GM18499 (cell line): ENCODE results near the gene PLEKHA6.

Experiments used
- ATAC-seq: cut with Tn5 transposase; IDR thresholded peaks from one replicate; pipeline ENCODE4 v1.9.1; 2021; ENCODE audit warnings: moderate number of reproducible peaks; ENCODE audit not compliant: insufficient read depth, unreplicated experiment

PLEKHA6 gene

DNA sequence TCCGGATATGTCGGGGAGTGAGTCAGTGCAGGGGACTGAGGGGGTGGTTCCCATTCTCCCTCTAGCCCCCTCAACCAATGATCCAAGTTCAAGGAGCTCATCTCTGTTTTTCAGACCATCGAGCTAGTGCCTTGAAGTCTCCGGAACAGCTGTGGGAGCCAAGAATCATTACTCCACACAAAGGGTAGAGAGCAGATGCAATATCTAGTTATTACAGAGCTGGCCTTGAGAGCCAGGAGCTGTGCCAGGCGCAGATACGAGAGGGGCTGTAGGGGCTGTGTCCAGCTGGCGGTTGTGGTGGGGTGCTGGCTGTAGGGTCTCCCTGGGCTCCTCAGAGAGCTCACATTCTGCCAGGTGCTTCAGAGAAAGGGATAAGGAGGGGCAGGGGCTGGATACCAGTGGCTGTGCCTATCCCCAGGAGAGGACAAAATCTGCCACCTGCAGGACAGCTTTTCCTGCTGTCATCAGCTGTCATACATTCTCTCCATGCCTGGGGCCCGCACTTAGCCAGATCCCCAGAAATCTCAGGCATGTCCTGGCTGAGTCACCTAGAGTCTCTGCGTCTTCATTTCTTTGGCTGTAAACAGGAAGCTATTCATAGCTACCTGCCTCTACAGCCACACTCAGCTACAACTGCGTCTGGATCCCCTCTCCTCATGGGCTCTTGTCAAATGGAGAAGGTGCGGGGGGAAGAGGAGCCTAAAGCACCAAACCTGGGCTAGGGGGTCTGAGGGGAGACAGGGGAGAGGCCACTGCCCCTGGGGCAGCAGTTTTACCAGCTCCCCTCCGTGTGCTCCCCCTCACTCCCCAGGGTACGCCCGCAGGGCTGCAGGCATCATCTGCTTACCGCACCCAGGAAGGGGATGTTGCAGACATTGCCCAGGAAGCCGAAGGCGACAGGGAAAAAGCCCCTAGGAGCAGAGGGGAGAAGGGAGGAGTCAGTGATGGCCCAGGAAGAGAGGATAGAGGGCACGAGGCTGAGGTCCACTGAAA, 161.1 kb downstream of the PLEKHA6 start:
- no peak for ATAC-seq

DNA sequence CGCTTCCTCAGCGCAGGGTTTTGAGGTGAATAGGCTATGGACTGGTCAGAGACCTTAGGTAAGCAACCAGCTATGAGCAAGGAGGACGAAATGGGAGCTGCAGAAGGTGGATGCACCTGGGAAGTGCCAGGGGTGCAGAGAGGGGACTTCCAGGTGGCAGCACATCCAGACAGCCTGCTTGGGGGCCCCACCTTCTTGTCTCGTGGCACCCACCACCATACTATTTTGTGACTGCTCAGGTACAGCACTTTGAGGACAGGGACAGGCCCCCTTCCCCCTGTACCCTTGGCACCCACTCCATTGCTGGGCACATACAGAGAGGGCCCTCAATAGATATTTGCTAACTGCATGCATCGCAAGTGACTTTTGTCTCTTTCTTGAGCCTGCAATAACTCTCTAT, 162.7 kb downstream of the PLEKHA6 start:
- ATAC-seq, result no peak

DNA sequence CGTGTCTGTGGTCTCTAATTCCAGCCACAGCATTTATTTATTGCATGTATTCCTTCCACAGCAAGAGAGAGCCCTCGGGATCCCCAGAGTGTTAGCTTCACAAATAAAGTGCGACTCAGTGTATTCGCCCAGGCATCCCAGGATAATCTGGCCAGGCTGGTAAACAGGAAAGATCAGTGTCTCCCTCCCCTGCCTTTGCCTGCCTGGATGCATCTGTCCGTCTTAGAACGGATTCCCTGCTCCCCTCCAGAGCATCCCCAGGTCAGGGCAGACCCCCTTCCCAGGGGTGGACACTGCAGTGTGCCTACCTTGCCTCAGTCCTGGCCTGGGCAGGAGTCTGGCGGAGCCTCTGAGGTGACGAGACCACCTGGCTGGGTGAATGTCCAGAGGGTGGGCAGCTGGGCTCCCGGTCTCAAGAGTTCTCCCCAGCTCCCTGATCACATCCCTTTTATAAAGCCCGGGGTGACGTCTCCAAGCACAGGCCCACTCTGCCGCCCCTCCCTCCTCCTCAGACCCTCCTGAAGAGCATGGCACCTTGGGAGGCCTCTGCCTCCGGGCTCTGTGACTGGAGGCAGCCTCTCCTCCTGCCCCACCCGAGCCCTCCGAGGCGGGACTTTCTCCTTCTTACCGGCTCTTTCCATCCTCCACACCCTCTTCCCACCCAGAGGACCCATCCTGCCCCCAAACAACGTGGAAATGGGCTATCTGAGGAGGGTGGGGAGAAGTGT, 163.5 kb downstream of the PLEKHA6 start, which contains the start of gene KISS1:
Gene KISS1, minus strand, starts transcription at position 424 of the 728 bp plus-strand sequence. CDS start 3,615 bp downstream, outside the sequence.
- no peak for ATAC-seq

DNA sequence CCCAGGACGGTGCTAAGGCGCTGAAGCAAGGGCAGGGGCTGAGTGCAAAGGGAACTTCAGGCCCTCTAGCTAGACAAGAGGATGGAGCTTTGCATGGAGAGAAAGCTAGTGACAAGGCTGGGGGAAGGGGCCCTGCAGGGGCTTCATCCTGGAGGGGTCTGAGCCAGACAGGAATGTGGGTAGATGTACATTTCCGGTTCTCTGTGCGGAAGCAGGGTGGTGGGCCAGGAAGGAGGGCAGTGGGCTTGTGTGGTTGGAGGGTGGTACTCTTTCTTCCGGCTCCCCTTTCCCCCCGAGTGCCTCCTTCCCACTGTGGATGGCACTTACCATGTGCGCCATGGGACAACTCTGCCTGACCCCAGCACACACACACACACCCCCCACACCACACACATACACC, 165.0 kb downstream of the PLEKHA6 start:
- no peak for ATAC-seq

DNA sequence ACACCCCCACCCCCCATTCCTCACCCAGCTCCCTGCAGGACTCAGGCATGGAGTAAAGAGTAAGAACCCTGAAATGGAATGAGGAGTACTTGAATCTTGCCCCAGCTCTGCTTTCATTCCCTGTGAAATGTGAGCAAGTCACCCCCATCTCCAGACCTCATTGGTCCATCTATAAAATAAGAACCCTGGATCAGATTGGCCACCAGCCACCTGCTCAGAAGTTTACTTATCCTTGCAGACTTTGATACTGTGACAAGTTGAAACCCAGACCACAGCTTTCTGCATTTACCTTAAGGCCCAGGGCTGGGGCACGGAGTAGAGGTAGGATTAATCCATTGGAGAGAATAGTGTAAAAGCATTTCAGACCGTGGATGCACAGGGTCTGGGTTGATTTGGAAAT, 165.6 kb downstream of the PLEKHA6 start:
- ATAC-seq, result no peak

DNA sequence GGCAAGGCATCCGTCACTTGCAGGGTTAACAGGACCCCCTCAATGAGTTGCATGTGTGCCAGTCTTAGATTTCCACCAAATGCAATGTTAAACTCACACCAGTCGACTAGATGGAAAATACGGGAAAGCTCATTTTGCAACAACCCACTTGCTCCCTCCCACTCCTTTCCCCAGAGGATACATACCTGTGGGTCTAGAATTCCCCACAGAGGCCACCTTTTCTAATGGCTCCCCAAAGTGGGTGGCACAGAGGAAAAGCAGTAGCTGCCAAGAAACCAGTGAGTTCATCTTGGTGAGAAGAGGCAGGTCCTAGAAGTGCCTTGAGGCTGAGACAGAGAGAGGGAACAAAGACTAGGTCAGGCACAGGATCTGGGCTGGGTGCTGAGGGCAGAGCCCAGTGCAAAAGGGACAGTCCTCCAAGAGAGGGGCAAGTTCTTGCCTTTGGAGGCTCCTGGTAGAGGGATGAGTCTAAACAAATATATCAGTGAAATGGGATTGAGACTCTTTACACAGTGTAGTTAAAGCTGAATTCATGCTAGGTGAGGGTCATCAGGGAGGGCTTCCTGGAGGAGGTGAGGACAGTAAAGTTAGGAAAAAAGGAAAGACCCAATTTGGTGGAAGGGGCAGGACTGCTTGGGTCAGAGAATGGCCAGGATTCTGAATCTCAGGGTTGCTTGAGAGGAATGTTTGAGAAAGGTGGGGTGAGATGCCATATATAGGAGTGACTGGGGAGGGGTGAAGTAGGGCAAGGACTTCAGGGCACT, 167.0 kb downstream of the PLEKHA6 start:
- no peak for ATAC-seq

DNA sequence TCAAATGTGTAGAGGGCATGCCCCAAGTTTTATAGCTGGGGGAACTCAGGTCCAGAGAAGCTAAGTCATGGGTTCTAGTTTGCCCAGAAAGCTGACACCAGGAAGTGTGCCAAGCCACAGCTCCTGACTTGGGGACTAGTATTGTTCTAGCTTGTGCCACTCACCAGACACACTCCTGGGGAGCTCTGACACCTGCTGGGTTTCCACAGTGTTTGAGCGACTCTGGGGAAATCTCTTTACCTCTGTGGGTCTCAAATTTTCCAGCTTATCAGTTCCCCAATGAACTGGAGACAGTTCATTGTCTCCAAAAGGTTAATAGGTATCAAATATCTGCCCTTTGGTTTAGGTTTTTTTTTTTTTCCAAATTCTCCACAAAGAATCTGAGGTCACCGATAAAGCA, 167.7 kb downstream of the PLEKHA6 start:
- no peak for ATAC-seq

DNA sequence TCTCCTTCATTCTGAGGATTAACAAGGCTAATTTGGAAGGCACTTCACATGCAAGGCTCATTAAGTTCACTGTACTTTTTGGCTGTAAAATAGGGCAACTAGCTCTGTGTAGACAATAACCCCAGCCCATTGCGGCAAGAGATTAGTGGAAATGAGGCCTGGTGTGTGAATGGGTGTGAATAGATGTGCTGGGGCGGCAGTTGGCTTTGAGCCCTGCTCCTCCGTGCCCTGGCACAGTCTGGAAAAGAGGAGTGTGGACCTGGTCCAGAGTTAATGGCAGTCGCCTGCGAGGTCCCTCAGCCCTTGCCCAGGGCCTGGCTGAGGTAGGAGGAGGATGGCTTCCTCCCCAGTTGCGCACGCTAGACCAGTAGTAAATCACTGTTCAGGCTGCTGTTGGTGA, 168.3 kb downstream of the PLEKHA6 start:
- ATAC-seq, result no peak

DNA sequence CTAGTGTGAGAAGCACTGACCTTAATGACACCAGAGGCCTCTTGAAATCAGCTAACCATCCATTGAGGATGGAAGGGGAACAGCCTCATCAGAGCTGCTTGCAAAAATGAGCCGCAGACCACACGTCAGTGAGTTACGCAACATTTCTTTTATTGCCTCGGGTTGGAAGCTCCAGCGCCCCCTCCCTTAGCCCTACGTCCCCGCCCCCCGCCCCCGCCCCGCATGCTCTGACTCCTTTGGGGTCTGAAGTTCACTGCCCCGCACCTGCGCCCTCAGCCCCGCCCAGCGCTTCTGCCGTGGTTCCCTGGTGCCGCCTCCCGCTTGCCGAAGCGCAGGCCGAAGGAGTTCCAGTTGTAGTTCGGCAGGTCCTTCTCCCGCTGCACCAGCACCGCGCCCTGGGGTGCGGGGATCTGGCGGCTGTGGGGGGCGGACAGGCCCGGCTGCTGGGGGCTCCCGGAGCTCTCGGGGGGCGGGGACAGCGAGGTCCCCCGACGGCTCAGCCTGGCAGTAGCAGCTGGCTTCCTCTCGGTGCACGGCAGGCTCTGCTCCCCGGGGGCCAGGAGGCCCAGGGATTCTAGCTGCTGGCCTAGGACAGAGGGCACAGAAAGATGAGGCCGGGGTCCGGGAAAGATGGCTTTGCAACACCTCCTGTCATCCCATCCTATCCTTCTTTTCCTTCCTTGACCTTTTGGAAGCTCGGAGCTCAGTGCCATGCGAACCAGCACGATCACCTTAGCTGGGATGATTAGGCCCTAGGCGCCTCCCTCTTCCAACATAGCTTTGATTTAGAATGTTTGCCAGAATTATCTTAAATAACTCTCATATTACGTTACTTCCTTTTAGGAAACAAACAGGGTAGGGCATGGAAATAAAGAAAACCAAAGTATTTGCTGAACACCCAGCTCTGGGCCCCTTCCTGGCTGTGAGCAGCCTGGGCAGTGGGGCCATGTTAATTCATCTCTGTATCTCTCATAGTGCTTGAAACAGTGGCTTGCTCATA, 169.2 kb downstream of the PLEKHA6 start:
- ATAC-seq, result no peak

DNA sequence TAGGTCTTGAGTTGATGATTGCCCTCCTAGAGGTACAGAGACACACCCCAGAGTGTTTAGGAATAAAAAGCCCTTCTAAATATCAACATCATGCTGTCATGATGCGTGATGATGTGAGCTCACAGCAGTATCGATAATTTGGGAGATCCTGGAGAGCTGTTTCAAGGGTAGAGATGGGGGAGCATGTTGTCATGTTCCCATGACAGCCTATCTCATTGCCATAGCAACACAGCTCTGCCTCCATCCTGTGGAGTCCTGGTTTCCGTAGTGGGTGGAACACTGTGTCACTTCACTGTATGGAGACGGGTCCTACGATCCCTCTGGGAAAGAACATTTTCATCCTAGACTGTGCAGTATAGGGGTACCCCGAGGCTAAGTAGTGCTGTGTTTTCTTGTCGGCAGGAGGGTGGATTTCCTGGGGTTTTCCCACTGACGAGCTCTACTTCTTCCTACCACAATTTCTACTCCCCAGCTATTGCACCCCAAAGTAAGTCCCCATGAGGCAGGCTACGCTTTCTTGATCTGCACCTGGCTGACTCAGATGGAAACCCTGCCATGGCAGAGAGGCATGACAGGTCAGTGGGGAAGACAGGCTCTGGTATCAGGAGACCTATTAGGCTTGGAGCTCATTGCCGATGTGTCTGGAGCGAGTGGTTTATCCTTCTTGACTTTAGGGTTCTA, 170.6 kb downstream of the PLEKHA6 start:
- no peak for ATAC-seq

DNA sequence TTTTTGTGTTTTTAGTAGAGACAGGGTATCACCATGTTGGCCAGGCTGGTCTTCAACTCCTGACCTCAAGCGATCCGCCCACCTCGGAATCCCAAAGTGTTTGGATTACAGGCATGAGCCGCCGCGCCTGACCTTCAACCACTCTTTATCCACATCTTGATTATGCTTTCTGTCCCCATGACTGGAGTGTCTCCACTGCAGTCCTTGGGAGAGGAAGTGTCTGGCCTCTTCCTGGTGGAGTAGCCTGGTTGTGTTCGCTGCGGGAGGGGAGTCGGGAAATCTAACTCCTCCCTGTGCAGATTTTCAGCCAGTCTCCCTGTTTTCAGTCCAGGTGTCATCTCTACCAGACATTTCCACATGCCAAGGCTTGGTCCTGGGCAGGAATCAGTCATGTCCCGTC, 173.1 kb downstream of the PLEKHA6 start:
- no peak for ATAC-seq

DNA sequence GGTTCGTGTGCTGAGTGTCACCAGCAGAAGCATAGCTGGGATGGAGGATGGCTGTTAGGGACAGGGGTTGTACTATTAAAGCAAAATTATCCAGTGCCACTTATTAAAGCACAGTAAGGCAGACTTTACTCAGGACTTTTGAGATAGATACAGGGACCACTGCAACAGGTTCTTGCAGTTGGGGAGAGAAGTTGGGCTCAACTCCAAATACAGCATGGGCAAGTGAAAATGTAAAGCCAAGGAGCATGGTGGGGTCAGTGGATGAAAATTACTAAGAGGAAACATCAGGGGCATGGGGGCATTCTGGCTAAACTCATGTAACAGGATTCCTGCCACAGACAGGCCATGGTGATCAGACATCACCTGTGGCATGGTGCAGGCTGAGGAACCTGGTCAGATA, 178.6 kb downstream of the PLEKHA6 start:
- ATAC-seq, result no peak

DNA sequence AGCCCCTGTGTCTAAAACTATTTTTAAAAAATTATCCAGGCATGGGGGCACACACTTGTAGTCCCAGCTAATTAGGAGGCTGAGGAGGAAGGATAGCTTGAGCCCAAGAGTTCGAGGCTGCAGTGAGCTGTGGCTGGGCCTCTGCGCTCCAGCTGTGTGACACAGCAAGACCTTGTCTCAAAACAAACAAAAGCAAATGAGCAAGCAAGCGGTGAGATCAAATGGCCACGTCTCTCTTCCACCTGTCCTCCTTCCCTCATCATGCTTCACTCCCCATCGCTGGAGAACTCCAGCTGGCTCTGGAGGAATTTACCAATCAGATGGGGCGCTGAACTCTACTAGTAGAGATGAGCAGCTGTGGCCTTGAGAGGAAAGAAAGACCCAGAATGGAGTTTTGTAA, 179.6 kb downstream of the PLEKHA6 start:
- no peak for ATAC-seq

DNA sequence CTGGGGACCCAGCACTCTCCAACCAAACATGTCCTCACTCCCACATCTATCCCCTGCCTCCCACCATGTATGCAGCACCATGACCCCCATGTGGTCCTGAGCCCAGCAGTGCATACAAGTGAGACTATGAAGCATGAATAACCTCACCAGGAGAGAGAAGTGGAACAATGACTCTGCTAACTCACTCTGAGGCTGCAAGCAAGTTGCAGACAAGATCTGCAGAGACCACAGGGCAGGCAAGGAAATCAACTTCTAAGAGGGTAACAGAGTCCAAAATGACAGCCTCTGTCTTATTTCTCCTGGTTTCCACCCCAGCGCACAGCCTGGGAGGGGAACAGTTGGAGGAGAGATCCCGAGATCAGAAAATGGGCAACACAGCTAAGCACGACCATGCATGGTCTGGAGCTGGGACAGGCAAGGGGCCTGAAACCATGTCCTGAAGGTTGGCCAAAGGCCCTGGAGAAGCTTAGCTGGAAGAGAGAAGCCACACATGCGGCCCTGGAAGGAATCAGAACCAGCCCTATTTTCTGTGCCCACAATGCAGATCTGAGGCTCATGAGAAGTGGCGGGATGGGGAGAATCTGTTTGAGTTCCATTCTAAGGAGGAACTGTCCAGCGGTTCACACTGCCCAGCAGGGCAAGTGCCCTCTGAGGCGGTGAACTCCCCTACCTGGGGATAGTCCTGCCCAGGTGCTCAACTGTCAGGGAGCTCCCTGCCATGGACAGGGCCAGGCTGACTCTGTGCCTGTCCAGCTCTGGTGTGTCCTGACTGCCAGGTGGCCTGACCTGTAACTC, 181.0 kb downstream of the PLEKHA6 start:
- ATAC-seq, result no peak

DNA sequence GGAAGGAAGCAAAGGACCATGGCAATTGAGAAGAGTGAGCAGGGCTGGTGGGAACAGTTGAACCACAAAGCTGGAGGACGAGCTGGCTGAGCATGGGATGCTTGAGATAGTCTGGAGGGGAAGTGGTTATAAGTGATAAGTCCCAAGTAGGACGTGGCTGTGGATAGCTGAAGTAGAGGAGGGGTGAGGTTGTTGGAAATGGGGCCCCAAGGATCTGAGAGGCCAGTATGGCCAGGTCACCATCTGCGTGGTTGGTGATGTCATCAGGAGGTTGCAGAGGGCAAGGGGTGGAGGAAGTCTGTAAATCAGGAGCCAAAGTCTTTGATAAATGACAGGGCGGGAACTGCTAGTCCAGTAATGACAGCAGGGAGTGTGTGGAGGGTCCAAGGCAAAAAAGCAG, 182.6 kb downstream of the PLEKHA6 start:
- ATAC-seq, result no peak

DNA sequence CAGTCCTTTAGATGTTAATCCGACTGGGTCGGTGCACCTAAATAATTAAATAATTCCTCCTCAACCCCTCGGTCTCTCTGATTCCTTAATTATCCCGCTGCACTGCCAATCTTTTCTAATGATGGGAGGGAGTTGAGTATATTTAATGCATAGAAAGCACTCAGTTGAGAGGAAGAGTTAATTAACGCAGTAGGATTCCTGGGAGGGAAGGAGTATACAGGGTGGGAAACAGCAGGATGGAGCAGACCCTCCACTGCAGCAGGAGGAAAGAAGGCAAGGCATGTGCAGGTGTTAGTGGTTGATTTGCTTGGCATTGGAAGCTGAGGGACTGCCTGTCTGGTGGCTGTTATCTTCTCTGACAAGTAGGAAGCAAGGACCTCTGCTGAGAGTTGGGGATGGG, 183.7 kb downstream of the PLEKHA6 start:
- no peak for ATAC-seq

DNA sequence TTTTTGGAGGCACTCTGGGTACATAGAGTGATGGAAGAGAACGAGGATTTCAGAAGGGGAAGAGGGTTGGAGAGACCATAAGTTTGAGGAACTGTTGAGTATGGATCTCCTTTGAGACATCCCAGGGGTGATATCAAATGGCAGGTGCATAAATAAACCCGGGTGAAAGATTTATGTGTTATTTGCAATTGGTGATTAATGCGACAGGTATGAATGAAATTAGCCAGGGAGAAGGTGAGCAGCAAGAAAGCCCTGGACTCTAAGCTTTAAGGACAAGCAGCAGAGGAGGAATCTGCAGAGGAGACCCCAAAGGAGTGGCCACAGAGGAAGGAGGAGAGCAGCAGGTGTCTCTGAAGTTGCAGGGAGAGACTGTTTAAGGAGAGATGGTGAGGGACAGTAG, 184.8 kb downstream of the PLEKHA6 start:
- ATAC-seq, result no peak

DNA sequence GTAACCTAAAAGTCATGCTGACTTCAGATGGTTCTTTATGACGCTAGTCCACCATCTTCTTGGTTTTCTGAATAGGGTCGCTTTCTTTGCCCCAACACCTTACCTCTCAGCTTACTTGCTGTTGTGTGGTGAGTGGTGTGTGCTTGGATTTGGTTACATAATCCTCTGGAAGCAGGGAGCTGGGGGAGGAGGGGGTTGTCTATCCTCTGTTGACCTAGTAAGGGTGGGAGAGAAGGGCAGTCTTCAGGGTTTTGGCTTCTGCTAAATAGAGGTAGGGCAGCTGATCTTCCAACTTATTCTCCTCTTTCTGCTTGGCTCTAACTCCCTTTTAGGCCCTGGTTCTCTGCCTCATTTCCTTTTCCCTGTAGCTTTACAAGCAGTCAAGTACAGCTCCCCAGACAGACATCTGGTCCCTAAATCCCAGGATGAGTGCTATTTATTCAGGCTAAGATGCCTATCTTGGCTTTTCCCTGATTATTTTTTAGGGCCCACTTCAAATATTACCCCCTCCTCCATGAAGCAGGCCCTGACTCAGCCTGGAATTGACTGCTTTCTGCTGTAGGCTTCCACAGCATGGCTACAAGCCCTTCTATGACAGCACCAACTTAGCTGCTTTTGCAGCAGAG, 187.2 kb downstream of the PLEKHA6 start:
- no peak for ATAC-seq
